Omental fat pad (tissue), 4 donors: Measurements from ENCODE around the gene GOLIM4. TPM values are rescaled to one million over a fixed set of nuclear protein-coding genes. Genes with fewer than 3 reads are reported as not detected.

Experiments used
- ATAC-seq: fragments of 150-250 bp; one replicate; pipeline ENCODE4 v1.9.1; 2016; ENCODE audit warnings: mild to moderate bottlenecking, moderate library complexity; ENCODE audit not compliant: low FRiP score
- DNase-seq: peaks from one replicate; pipeline ENCODE4 v3.0.0-alpha.2; 2019; ENCODE audit warnings: low spot score
- total RNA-seq, 4 donors: library from RNA; depleted of rRNA; stranded (reverse); fragments of >200 nt; gene quantifications; one replicate each; pipeline ENCODE4 v1.1.0, GENCODE V29; 2016
- TF ChIP-seq, protein P1 (sequence below), 3 donors: fragments of 450-650 bp; IDR thresholded peaks; one replicate each; pipeline ENCODE4 v1.5.1; 2016 to 2017; ENCODE audit warnings: antibody characterized with exemption in 3 of 3, mild to moderate bottlenecking in 3 of 3, moderate library complexity in 2 of 3

The GOLIM4 gene
- total RNA-seq, 4 donors from 2014 or later = 30.3 to 46.2 (median 34.8) TPM

DNA sequence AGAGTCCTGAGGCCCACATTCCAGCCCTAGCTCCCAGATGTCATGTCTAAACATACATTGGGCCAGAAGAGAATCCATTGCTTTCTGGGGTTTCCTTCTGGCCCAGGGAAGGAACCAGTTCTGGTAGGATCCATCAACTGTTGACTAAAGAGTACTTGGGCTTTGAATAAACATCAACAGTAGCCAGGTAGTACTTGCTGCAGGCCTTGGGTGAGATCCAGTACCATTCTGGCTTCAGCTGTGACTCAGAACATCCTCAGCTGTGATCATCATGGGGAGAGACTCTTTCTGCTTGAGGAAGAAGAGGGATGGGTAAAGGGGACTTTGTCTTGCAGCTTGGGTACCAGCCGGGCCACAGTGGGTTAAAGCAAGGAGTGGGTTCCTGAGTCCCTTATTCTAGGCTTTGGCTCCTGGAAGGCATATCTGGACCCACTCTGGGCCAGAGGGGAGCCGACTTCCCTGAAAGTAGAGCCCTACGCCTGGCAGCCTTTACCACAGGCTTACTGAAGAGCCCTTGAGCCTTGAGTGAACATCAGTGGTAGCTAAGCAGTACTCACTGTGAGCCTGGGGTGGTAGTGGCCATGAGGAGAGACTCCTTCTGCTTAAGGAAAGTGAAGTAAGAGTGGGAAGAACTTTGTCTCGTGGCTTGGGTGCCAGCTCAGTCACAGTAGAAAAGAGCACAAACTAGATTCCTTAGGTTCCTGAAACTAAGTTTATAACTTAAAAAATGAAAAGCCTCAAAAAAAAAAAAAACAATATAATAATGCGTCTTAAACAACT lies 128.3 kb downstream of the GOLIM4 start:
- DNase-seq (no peak), ATAC-seq (no peak)
- TF ChIP-seq, protein P1, sequence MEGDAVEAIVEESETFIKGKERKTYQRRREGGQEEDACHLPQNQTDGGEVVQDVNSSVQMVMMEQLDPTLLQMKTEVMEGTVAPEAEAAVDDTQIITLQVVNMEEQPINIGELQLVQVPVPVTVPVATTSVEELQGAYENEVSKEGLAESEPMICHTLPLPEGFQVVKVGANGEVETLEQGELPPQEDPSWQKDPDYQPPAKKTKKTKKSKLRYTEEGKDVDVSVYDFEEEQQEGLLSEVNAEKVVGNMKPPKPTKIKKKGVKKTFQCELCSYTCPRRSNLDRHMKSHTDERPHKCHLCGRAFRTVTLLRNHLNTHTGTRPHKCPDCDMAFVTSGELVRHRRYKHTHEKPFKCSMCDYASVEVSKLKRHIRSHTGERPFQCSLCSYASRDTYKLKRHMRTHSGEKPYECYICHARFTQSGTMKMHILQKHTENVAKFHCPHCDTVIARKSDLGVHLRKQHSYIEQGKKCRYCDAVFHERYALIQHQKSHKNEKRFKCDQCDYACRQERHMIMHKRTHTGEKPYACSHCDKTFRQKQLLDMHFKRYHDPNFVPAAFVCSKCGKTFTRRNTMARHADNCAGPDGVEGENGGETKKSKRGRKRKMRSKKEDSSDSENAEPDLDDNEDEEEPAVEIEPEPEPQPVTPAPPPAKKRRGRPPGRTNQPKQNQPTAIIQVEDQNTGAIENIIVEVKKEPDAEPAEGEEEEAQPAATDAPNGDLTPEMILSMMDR (IDR thresholded peaks at IDR 0.05) = no peak
